Left ventricle myocardium inferior (tissue), 1 donor: Measurements from ENCODE around the gene GPR137. TPM values are rescaled to one million over a fixed set of nuclear protein-coding genes. Genes with fewer than 3 reads are reported as not detected.

ENCODE experiments used
- DNase-seq: peaks from one replicate; pipeline ENCODE4 v3.0.0-alpha.2; 2020
- H3K27ac ChIP-seq: fragments of 200-600 bp; replicated peaks from 2 replicates; pipeline ENCODE4 v1.8.0; 2021
- H3K27me3 ChIP-seq: fragments of 200-600 bp; 2 replicates; pipeline ENCODE4 v1.8.0; 2021; ENCODE audit warnings: low read depth
- H3K36me3 ChIP-seq: fragments of 200-600 bp; 2 replicates; pipeline ENCODE4 v1.8.0; 2021
- H3K4me1 ChIP-seq: fragments of 200-600 bp; 2 replicates; pipeline ENCODE4 v1.8.0; 2021
- H3K4me3 ChIP-seq: fragments of 200-600 bp; 2 replicates; pipeline ENCODE4 v1.8.0; 2021; ENCODE audit warnings: mild to moderate bottlenecking, moderate library complexity
- H3K9me3 ChIP-seq: fragments of 200-600 bp; replicated peaks from 2 replicates; pipeline ENCODE4 v1.8.0; 2021
- intact Hi-C: fragments of 100-400 bp; cut with micrococcal nuclease; formaldehyde crosslinking; loops from one replicate; pipeline ENCODE4 v1.11.0; 2022
- total RNA-seq: library from RNA; stranded (reverse); fragmentation: NEBNext Ultra II Directional; extraction: Animal tissue kit (Norgen Biotek cat#: 25700); gene quantifications from one replicate; pipeline ENCODE4 v1.2.1, GENCODE V29; 2021
- TF ChIP-seq, protein P1 (sequence below): fragments of 200-600 bp; IDR thresholded peaks from 2 replicates; pipeline ENCODE4 v1.8.0; 2021; ENCODE audit warnings: antibody characterized with exemption, mild to moderate bottlenecking, borderline replicate concordance
- donor health status: DM: no; HTN: yes; CAD: no; lungs with severe emphysema.

GPR137 gene
- total RNA-seq, 1 donor from 2014 or later = 28.4 TPM

DNA sequence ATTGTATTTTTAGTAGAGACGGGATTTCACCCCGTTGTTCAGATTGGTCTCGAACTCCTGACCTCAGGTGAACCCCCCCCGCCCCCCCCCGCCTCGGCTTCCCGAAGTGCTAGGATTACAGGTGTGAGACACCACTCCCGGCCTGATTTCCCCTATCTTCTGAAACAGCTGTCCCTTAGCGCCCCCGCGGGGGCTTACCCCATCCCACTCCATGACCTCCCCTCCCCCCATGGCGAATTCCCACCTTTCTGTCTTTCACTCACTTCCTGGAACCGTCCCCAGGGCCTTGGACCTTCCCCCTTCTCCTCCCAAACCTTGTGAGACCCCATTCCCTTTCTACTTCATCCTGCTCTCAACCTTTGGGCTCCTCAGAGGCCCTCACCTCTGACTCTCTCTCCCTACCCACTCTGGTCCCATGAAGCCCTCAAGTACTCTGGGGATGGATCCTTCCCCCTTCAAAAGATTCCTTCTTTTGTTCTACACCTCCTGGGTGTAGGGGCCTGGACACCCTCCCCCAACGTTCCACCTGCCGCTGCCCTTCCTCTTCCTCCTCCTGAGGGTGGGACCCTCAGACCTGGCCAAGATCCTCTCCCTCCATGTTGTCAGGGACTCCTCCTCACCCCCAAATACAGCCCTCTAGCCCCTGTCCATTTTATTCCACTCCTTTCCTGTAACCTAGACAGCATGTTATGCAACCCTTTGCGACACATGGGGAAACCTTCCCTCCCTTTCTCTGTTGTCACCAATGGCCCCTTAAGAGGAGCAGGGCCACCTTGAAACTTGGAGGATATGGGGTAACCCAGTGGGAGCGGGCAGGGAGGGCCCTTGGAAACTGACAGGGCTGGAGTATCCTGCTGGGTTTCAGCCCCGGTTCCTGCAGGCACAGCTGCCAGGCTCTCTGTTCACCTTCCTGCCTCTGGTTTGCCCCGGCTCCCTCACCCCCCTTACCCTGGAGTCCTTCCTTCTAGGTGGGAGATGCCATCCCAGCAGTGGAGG, 33.4 kb downstream of the GPR137 start:
- TF ChIP-seq, protein P1, sequence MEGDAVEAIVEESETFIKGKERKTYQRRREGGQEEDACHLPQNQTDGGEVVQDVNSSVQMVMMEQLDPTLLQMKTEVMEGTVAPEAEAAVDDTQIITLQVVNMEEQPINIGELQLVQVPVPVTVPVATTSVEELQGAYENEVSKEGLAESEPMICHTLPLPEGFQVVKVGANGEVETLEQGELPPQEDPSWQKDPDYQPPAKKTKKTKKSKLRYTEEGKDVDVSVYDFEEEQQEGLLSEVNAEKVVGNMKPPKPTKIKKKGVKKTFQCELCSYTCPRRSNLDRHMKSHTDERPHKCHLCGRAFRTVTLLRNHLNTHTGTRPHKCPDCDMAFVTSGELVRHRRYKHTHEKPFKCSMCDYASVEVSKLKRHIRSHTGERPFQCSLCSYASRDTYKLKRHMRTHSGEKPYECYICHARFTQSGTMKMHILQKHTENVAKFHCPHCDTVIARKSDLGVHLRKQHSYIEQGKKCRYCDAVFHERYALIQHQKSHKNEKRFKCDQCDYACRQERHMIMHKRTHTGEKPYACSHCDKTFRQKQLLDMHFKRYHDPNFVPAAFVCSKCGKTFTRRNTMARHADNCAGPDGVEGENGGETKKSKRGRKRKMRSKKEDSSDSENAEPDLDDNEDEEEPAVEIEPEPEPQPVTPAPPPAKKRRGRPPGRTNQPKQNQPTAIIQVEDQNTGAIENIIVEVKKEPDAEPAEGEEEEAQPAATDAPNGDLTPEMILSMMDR = no peak
- H3K9me3 ChIP-seq = no peaks in the 10 kb centered on the region
- H3K4me3 ChIP-seq = peak overlapping the region; percentile 82
- H3K27me3 ChIP-seq = no peaks in the 10 kb centered on the region
- H3K36me3 ChIP-seq = peaks cover 38% of the 10 kb centered on the region
- no peak for DNase-seq
- H3K27ac ChIP-seq = peak overlapping the region; percentile 100
- intact Hi-C loops = no loop called here
- H3K4me1 ChIP-seq = peaks cover 52% of the 10 kb centered on the region

DNA sequence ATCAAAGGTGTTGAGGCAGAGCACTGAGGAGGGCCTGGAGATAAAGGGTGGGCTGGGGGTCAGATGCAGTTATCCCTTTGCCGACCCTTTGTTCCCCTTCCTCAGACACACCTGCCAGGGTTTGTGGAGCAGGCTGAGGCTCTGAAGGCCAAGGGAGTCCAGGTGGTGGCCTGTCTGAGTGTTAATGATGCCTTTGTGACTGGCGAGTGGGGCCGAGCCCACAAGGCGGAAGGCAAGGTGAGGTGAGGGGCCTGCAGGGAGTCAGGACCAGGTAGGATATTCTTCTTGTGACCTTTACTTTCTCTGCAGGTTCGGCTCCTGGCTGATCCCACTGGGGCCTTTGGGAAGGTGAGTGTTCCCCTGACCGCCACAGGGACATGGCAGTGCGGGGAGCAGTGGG, 34.9 kb downstream of the GPR137 start:
- TF ChIP-seq, protein P1 = no peak
- no peak overlapping the region for H3K4me3 ChIP-seq
- intact Hi-C loops = no loop called here
- H3K27me3 ChIP-seq = no peaks in the 10 kb centered on the region
- H3K27ac ChIP-seq = no peak overlapping the region
- peaks cover 37% of the 10 kb centered on the region for H3K4me1 ChIP-seq
- no peaks in the 10 kb centered on the region for H3K9me3 ChIP-seq
- peaks cover 23% of the 10 kb centered on the region for H3K36me3 ChIP-seq
- no peak for DNase-seq

DNA sequence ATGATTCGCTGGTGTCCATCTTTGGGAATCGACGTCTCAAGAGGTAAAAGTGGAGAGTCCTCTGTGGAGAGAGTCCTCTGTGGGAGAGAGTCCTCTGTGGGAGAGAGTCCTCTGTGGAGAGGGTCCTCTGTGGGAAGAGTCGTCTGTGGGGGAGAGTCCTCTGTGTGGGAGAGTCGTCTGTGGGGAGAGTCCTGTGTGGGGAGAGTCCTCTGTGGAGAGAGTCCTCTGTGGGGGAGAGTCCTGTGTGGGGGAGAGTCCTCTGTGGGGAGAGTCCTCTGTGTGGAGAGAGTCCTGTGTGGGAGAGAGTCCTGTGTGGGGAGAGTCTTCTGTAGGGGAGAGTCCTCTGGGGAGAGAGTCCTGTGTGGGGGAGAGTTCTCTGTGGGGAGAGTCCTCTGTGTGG, 35.4 kb downstream of the GPR137 start:
- no peak overlapping the region for H3K4me3 ChIP-seq
- H3K36me3 ChIP-seq = peaks cover 19% of the 10 kb centered on the region
- H3K4me1 ChIP-seq = peaks cover 33% of the 10 kb centered on the region
- no peaks in the 10 kb centered on the region for H3K9me3 ChIP-seq
- TF ChIP-seq, protein P1 = no peak
- no peak overlapping the region for H3K27ac ChIP-seq
- DNase-seq = no peak
- intact Hi-C loops = no loop called here
- no peaks in the 10 kb centered on the region for H3K27me3 ChIP-seq

DNA sequence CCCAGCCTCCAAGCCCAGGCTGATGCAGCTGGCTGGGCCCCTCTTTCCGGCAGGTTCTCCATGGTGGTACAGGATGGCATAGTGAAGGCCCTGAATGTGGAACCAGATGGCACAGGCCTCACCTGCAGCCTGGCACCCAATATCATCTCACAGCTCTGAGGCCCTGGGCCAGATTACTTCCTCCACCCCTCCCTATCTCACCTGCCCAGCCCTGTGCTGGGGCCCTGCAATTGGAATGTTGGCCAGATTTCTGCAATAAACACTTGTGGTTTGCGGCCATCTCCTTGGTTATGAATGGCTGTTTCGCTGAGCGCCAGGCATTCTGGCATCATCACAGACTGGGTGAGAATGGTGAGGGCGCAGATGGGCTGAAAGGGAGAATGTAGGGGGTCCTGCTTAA, 35.9 kb downstream of the GPR137 start:
- no peaks in the 10 kb centered on the region for H3K27me3 ChIP-seq
- H3K9me3 ChIP-seq = no peaks in the 10 kb centered on the region

DNA sequence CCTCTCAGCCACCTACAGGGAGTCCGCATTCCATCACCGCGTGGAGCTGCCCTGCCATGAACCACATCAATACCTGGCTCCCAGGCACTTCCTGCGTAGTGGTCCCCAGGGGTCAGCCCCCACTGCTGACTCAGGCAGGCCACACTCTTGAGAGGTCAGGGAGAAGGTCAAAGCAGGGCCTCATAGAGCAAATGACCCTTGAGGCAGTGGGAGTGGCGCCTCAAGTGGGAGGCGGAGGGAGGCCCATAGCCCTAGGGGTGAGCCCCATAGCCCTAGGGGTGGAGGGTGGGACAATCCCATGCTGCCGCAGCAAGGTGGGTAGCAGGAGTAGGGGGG, 37.2 kb downstream of the GPR137 start:
- DNase-seq = no peak
- intact Hi-C loops = no loop called here
- peaks cover 6% of the 10 kb centered on the region for H3K9me3 ChIP-seq
- H3K36me3 ChIP-seq = peaks cover 14% of the 10 kb centered on the region
- H3K27me3 ChIP-seq = no peaks in the 10 kb centered on the region
- peaks cover 16% of the 10 kb centered on the region for H3K4me1 ChIP-seq
- no peak overlapping the region for H3K27ac ChIP-seq
- TF ChIP-seq, protein P1 = no peak
- H3K4me3 ChIP-seq = no peak overlapping the region

More for the DNA sequence above, 35.9 kb downstream of the GPR137 start:
- no peak for DNase-seq
- TF ChIP-seq, protein P1 = no peak
- Histone ChIP-seq H3K4me1 (peaks cover 28% of the 10 kb centered on the region), H3K4me3 (no peak overlapping the region), H3K27ac (no peak overlapping the region), H3K36me3 (peaks cover 14% of the 10 kb centered on the region)
- intact Hi-C loops = no loop called here
